SK-N-DZ (cell line): ENCODE results near the gene CHGA. TPM values are rescaled to one million over a fixed set of nuclear protein-coding genes. Genes with fewer than 3 reads are reported as not detected.
A peak's percentile ranks its signal among the peaks of the same experiment; 100 is the strongest.

ENCODE experiments used
- DNase-seq: peaks from one replicate; pipeline ENCODE4 v3.0.0-alpha.2; 2015; ENCODE audit warnings: low spot score
- polyA plus RNA-seq, 2 experiments: library from polyadenylated mRNA; depleted of rRNA; stranded (reverse); fragments of >200 nt; gene quantifications; 2 replicates each; pipeline ENCODE4 v1.2.3, GENCODE V29; 2014

Gene CHGA, protein sequence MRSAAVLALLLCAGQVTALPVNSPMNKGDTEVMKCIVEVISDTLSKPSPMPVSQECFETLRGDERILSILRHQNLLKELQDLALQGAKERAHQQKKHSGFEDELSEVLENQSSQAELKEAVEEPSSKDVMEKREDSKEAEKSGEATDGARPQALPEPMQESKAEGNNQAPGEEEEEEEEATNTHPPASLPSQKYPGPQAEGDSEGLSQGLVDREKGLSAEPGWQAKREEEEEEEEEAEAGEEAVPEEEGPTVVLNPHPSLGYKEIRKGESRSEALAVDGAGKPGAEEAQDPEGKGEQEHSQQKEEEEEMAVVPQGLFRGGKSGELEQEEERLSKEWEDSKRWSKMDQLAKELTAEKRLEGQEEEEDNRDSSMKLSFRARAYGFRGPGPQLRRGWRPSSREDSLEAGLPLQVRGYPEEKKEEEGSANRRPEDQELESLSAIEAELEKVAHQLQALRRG
- 280 and 407 TPM in 2 replicates for polyA plus RNA-seq (2014; cell fraction: cytosol; rRNA removed)
- 301 and 334 TPM in 2 replicates for polyA plus RNA-seq (2014; cell fraction: nucleus; rRNA removed)

DNA sequence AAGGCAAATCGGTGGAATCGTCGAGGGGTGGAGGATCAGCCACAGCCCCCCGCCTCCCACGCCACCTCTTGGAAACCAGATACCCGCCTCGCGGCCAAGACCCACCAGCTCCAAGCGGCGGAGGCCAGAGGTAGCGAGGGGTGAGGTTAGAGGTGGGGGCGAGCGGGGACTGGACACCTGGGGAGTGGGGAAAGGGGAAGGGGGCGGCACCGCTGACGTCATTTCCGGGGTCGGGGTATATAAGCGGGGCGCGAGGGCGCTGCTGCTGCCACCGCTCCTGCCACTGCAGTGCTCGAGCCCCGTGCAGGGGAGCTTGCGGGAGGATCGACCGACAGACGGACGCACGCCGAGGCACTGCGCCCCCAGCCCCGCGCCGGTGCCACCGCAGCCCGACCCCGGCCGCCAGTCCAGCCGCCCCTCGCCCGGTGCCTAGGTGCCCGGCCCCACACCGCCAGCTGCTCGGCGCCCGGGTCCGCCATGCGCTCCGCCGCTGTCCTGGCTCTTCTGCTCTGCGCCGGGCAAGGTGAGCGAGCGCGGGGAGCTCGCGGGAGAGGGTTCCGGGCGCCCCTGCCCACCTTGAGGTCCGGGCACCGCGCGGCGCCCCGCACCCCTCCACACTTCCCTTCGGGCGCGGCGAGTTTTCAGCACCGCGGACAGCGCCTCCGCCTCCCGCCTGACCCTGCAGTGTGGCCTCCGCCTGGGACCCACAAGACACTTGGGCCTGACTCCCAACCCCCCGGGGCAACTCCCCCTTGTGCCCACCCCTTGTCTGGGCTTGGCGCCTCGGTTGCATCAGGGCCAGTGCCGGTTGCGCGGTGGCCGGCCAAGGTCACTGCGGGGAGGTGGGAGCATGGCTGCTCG, at the start of gene CHGA:
CHGA (plus strand) TSS at position 268 of the 861 bp plus-strand sequence; CDS start at position 478, 210 bp downstream.
- peak; percentile 79 for DNase-seq

DNA sequence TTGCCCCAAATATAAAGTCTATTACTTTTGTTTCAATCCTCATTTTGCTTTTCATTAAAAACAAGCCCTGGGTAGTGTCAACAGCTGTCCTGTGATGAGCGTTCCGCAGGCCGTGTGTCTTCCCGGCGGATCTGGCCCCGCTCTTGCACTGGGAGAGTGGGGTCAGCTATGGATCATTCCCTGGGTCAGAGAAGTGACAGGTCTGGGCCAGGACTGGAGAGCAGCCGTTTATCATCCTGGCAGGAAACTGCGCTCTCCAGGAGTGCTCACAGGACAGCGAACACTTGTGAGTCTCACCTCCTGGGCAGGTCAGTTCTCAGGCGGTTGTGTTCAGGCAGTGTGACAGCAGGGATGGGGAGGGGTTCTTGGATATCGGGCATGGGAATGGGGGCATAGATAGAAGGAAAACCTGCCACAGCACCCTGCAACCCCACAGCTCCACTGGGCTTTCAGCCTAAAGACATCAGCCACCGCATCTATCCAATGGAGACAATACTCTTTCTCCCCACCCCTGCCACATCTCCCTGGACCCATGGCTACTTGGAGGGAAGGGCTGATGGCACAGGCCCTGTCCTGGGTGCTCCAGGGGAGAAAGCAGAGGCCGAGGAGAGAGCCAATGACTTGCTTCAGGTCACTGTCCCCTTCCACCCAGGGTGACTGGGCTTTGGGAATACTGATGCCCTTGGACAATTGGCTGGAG, 47.8 kb upstream of the CHGA start:
- DNase-seq: peak; percentile 49

DNA sequence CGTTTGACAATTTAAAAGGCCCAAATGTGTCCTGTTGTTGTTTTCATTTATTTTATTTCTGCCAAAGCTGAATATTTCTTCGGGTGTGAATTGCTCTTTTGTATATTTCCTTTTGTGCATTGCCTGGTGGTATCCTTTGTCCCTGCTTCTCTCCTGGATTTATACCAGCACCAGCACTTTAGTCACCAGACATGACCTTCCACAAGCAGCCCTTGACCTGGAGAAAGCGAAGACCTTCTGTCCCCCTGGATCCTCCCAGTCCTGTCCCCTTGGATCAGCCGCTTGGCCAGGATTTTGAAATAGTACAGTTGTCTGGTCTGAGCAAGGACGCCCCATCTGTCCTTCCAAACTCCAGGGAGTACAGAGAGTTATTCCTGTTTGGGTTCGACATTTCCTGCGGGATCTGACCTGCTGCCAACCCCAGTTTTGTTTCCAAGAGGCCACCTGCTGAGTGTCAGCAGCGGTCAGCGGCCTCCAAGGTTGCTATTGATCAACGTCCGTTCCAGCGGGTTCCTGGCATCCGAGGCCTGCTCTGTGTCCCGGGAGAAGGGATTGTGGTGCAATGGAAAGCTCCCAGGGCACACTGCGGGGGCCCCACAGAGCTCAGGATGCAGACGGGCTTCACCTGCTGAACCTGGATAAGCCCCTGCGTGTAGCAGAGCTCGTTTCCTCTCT, 45.1 kb upstream of the CHGA start:
- peak; percentile 4 for DNase-seq

DNA sequence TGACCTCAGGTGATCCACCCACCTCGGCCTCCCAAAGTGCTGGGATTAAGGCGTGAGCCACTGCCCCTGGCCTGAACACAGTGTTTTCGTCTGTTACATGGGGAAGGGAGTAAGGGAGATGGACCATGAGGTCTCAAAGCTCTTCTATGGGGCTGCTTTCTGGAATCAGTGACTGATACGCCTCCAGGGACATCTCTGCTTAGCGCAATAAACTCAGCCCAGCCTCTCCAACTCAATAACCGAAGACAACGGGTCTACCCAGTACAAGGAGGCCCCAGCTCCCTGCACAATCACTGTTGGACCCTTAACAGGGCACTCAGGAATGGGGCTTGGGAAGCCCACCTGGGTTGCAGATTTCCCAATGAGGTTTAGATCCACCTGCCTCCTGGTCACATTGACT, 42.6 kb upstream of the CHGA start:
- no peak for DNase-seq

DNA sequence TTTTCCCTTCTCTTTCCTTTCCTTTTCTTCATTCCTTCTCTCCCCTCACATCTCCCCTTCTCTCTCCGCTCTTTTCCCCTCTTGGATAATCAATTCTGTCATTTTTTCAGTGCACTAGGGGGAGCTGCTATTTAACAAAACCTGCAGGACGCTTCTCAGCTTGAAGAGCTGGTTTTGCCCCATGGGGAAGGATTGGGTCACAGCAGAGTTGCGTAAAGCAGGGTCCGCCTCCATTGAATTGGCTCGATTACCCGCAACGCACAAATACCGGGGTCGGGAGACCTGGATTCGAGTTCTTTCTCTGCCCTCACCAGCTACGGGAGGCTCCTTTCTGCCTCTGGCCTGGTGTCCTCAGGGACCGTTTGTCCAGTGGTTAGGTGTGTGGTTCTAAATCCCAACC, 42.1 kb upstream of the CHGA start:
- DNase-seq: peak; percentile 70

DNA sequence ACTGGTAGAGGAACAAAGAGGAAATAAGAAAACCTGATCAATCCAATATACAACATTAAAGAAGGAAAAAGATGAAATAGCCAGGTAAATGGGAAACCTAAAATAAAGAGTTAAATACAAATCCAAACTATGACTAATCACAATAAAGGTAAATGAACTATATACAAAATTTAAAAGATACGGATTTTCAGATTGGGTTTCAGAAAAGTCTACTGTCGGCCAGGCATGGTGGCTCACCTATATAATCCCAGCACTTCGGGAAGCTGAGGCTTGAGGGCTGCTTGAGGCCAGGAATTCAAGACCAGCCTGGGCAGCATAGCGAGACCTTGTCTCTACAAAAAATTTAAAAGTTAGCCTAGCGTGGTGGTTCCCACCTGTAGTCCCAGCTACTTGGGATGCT, 39.9 kb upstream of the CHGA start:
- DNase-seq: no peak

DNA sequence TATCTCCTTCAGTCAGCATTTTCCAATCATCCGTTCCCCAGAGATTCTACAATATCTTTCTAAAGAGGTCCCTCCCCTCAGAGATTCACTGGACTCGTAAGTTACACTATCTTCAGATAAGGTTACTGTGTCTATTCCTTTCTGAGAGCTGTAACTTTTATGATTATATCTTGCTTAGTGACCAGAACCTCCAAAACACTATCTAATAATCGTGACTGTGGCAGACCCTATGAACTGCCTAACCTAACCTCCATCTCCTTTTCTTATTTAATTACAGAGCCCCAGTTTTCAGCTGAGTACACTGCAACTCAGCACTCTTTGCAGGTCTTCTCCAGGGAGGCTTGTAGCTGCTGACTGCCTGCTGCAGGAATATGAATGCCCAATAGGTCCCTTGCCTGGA, 38.5 kb upstream of the CHGA start:
- DNase-seq: peak; percentile 76

DNA sequence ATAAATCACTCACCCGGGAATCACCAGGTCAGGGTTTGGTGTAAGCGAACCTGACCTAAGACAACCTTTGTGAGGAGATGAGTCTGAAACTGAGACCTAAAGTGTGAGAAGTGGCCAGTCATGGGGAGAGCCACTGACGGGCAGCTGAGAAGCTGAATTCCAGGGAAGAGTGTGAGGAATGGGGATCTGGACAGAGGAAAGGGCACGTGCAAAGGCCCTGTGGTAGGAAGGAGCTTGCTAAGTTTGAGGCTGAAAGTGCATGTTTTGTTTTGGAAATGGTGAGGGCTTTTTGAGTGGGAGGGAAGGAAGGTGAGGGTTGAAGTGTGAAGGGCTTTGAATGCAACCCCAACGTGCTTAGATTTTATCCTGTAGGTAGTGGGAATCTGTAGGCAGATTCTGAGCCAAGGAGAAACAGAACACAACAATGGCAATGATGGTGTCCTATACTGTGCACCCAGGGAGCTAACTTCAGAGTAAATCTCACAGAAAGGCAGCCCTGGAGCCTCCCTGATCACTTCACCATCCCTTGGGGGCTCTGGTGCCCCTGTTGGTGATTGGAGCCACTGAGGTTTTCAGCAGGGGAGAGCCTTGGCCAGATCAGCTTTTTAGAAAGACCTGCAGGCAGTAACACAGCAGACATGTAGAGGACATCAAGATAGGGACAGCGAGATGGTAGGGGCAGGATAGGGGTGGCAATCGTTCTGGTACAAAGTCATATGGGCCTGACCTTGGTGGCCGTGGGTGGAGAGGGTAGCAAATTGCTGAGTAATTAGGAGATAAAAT, 37.5 kb upstream of the CHGA start:
- no peak for DNase-seq

DNA sequence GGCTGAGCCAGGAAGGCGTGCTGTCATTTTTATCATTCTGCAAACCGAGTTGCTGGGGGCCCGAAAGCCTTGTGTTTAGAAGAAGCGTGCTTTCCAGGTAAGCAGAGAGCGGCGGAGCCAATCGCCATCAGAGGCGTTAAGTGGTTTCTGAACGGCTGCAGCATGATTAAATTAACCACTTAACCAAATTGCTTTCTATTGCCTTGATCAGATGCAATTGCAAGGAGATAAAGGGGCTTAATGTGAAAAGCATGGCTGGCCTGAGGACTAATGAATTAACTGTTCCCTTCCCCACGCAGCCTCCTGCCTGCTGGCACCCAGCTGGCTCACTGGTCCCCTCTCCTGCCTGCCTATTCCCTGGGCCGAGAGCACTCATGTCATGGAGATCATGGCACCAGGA, 36.6 kb upstream of the CHGA start:
- DNase-seq: peak; percentile 72

DNA sequence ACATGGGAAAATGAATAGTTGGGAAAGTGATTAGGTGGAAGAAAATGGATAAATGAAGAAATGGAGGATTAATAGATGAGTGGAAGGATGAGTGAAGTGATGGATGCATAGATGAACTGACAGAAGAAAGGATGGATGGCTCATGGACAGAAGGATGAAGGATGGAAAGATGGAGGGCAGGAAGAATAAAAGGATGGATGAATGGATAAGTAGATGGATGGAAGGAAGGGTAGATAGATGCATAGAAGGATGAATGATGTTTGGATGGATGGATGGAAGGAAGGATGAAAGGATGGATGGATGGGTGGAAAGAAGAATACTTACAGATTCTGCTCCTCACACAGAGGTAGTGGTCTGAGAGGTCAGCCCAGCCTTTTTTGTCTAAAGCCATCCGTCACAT, 35.8 kb upstream of the CHGA start:
- DNase-seq: no peak

DNA sequence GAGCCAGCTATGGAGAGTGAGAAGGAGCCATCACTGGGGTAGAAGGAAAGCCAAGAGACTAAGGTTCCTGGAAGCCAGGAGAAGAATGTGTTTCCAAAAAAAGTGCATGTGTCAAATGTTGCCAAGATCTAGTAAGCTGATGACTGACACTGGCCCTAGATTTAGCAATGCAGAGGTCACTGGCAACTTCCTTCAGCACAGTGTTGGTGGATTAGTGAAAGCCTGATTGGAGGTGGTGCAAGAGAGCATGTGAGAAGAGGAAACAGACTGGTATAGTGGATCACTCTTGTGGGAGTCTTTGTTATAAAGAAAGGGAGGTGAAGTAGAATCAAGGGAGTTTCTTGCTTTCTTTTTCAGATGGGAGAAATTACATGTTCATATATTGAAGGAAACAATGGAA, 34.1 kb upstream of the CHGA start:
- no peak for DNase-seq

DNA sequence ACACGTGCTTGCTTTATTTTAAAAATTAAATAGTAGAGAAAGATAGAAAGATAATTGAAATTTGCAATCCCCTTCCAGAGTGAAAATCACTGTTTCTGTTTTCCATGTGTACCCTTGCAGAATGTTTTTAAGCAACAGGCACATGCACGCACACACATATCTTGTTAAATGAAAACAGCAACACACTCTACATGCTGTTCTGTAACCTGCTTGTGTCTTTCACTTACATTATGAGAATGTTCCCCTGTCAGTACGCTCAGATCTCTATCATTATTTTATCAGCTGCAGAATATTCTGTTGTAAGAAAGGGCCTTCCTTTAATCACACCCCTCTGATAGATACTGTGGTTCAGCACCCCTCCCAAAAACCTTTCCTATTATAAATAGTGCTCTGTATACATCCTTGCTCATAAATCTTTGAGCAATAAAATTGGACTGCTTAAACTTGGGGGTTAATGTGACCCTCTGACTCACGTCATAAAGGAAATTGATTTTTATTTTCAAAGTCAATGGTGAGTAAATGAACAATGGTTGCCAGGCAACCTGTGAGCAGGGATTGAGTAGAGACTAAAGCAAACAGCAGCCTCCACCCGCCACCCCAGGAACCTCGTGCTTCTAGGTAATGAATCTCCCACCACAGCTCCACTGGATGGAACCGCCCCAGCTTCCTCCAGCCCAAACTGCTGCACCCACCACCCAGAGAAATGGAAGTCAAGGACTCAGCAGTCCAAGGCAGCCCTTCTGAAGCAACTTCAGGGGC, 31.9 kb upstream of the CHGA start:
- DNase-seq: no peak

DNA sequence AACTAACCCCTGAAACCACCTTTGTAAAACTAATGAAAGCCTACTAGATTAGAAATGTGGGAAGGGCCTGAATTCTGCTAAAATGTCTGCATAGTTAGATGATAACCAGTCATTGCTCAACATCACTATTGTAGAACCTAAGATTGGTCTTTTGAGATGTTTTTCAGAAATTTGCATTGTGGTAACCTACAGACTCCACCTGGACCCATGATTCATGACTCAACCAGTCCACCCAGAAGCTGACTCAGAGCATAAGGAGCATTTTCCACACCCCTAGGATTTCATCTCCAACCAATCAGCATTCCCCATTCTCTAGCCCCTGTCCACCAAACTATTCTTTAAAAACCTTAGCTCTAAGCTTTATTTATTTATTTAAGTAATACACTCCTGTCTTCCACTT, 30.4 kb upstream of the CHGA start:
- no peak for DNase-seq

DNA sequence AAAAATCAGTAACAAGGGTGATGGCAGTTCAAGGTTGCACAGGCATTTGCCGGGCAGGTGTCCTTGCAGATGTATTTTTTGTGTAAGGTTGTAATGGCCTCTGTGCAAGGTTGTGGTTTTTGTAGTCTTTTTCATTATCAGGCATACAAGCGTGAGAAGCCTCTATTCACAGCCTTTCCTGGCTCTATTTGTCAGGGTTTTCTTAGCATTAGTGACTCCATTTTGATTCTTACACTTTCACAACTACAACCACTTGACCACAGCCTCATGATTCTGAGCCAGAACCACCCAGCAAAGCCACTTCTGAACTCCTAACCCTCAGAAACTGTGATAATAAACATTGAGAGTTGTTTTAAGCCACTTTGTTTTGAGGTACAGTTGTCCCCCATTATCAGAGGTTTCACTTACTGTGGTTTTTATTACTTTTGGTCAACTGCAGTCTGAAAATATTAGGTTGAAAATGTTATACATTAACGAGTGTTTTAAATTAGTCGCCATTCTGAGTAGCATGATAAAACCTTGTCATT, 27.5 kb upstream of the CHGA start:
- DNase-seq: no peak

DNA sequence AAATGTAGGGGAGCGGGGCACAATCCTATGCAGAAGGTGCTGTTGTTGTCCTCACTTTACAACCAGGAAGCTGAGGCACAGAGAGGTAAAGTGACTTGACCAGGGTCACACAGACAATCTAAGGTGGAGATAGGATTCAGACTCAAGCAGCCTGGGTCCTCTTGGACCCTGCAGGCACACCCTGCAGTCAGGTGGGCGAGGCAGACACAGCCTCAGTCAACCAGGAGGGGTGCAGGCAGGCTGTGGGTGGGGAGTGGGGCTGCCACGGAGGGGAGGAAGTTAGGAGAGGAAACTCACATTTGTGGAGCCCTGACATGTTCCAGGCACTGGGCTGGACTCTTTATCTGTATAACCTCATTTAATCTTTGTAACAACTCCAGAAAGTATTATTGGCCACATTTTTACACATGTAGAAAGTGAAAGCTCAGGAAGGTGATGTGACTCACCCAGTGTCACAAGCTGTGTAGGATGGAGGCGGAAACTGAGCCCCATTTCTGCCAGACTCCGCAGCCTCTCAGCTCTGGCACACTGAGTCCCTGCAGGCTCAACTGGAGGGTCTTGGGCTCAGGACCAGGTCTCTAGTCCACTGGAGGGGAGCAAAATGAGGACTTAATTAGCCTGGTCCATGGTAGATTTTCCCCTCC, 24.9 kb upstream of the CHGA start:
- no peak for DNase-seq

DNA sequence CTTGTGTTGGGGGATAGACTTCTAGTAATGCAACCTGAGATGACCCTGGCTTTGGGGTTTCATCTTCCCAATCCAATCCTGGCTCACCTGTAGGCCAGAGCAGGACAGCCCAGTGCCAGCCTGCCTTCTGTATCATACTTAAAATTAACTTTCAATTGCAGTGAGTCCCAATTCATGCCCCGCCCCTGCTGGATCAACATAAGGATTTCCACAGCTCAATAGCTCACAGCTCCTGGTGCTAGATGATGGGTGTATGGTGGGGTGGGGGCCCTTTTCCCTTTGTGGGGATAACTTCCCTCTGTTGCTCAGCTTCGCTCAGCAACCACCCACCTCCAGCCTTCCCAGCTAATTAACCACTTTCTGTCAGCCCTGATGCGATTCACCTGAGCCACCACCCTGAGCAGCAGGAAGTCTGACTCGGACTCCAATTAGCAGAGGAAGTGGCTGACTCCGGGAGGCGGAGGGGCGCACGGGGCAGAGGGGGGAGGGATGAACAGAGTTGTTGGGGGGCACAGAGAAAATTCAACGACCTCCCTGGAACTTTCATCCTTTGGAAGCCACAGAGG, 24.3 kb upstream of the CHGA start:
- no peak for DNase-seq

DNA sequence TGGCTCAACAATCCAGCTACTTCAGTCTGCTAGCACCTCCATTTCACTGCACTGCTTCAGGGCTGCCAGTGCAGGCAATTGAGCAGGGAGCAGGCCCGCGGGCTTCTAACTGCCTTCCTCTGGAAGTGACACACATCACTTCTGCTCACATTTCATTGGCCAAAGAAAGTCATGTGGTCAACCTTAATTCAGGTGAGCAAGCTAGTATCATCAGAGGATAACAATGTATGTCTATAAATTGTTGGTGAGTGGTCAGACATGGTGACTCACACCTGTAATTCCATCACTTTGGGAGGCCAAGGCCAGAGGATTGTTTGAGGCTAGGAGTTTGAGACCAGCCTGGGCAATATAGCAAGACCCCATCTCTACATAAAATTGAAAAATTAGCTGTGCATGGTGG, 22.3 kb upstream of the CHGA start:
- no peak for DNase-seq

DNA sequence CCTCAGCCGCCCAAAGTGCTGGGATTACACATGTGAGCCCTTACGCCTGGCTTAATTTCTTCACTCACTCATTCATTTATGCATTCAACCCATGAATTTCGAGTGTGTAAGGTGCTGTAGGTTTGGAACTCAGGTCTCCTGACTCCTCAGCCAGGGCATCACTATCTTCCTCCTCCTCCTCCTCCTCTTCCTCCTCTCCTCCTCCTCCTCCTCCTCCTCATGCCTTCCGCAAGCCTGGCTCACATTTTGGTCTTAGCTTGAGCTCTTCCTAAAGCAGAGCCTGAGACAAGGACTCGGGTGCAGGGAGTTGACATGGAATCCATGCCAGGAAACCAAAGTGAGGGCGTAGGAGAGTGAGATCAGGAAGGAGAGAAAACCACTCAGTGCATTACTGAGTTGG, 20.8 kb upstream of the CHGA start:
- DNase-seq: no peak

DNA sequence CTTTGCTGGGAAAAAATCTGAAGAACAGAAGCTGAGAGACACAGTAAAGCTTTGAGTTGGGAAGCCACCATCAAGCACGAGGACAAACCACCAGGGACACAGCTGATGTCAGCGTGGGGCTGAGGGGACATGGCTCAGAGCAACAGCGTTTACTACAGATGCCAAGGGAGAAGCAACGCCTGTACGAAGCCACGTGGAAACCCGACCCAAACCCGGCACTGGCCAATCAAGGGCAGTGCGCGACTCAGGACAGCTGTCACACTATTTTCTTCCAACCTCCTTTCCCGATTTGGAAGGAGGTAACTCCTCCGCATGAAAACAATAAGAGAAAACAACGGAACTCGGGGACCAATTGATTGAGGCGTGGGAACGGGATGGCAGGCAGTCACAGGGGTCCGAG, 20.2 kb upstream of the CHGA start:
- DNase-seq: no peak
